MCF 10A (cell line): ENCODE results near the gene NR3C2. TPM values are rescaled to one million over a fixed set of nuclear protein-coding genes. Genes with fewer than 3 reads are reported as not detected.

Experiments
- BruUV-seq: library from RNA; stranded (reverse); fragments of 400-500 nt; replicated peaks from 2 replicates; lab custom pipeline; 2021; lab: Mats Ljungman, UMichigan
- CTCF ChIA-PET: fragments of 300-600 bp; sonication (Branson Sonifier 250); formaldehyde crosslinking; extraction: SDS; loops from one replicate; lab custom pipeline; 2021; ENCODE audit warnings: antibody characterized with exemption, inconsistent platforms; lab: Yijun Ruan, JAX
- POLR2A ChIA-PET: fragments of 300-600, 350-650 bp; sonication (Branson Sonifier 250); formaldehyde crosslinking; extraction: SDS; loops from one replicate; lab custom pipeline; 2020; ENCODE audit warnings: antibody characterized with exemption, inconsistent platforms; lab: Yijun Ruan, JAX
- DNase-seq: peaks from one replicate; pipeline ENCODE4 v3.0.0-alpha.2; 2018; ENCODE audit not compliant: unreplicated experiment
- H3K27ac Mint-ChIP-seq: one replicate; pipeline ENCODE4 v1.8.0; 2022; ENCODE audit warnings: mild to moderate bottlenecking, low read depth, mixed read lengths; ENCODE audit not compliant: unreplicated experiment
- H3K27me3 Mint-ChIP-seq: one replicate; pipeline ENCODE4 v1.8.0; 2022; ENCODE audit warnings: mixed read lengths; ENCODE audit not compliant: insufficient read depth, unreplicated experiment
- H3K36me3 Mint-ChIP-seq: one replicate; pipeline ENCODE4 v1.8.0; 2022; ENCODE audit warnings: mild to moderate bottlenecking, moderate library complexity, mixed read lengths; ENCODE audit not compliant: insufficient read depth, unreplicated experiment
- H3K4me1 Mint-ChIP-seq: one replicate; pipeline ENCODE4 v1.8.0; 2022; ENCODE audit warnings: mixed read lengths; ENCODE audit not compliant: insufficient read depth, unreplicated experiment
- H3K4me3 Mint-ChIP-seq: one replicate; pipeline ENCODE4 v1.8.0; 2022; ENCODE audit warnings: mild to moderate bottlenecking, moderate library complexity, mixed read lengths; ENCODE audit not compliant: unreplicated experiment
- H3K9me3 Mint-ChIP-seq: one replicate; pipeline ENCODE4 v1.8.0; 2022; ENCODE audit warnings: mixed read lengths; ENCODE audit not compliant: unreplicated experiment
- intact Hi-C: fragments of 100-400 bp; cut with micrococcal nuclease; formaldehyde crosslinking; loops from 2 replicates; pipeline ENCODE4 v1.14.1; 2022
- total RNA-seq: library from RNA; stranded (reverse); gene quantifications from 2 replicates; pipeline ENCODE4 v1.2.3, GENCODE V29; 2022
- TF ChIP-seq, protein P1 (sequence below): fragments of 200-600 bp; IDR thresholded peaks from one replicate; pipeline ENCODE4 v1.8.0; 2022; ENCODE audit warnings: antibody characterized with exemption, mild to moderate bottlenecking; ENCODE audit not compliant: unreplicated experiment

NR3C2 gene
- total RNA-seq, 1 experiment from 2014 or later = 0.21 TPM

DNA sequence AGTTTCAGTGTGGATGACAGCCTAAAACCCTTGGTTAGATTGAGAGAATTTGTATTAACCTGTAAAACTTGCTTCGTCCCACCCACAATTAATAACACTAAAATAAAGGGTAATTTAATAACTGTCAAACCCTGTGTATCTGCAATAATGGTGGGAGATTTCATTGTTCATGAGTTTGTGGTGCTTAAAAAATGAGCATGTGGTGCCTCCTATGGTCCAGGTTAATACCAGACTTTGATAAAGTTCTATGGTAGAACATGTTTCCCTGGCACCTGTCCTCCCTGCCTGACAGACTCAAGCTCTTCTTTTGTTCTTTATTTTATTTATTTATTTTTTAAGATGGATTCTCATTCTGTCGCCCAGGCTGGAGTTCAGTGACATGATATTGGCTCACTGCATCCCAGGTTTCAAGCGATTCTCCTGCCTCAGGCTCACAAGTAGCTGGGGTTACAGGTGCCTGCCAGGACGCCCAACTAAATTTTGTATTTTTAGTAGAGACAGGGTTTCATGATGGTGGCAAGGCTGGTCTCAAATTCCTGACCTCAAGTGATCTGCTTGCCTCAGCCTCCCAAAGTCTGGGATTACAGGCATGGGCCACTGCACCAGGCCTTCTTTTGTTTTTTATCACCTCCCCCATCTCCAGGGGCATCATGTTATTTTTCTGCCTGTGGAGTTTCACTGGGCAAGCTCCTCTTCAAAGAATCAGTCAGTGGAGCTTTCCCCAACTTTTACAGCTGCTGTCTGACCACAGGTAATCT is 289.2 kb downstream of the NR3C2 start:
- Mint-ChIP-seq H3K27ac (no peak overlapping the region), H3K27me3 (no peaks in the 10 kb centered on the region), H3K36me3 (no peaks in the 10 kb centered on the region), H3K4me3 (no peak overlapping the region), H3K4me1 (no peaks in the 10 kb centered on the region), H3K9me3 (no peaks in the 10 kb centered on the region)
- TF ChIP-seq, protein P1, sequence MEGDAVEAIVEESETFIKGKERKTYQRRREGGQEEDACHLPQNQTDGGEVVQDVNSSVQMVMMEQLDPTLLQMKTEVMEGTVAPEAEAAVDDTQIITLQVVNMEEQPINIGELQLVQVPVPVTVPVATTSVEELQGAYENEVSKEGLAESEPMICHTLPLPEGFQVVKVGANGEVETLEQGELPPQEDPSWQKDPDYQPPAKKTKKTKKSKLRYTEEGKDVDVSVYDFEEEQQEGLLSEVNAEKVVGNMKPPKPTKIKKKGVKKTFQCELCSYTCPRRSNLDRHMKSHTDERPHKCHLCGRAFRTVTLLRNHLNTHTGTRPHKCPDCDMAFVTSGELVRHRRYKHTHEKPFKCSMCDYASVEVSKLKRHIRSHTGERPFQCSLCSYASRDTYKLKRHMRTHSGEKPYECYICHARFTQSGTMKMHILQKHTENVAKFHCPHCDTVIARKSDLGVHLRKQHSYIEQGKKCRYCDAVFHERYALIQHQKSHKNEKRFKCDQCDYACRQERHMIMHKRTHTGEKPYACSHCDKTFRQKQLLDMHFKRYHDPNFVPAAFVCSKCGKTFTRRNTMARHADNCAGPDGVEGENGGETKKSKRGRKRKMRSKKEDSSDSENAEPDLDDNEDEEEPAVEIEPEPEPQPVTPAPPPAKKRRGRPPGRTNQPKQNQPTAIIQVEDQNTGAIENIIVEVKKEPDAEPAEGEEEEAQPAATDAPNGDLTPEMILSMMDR = peak; percentile 20
- peak; percentile 6 for DNase-seq
- ChIA-PET CTCF (no interaction called here), POLR2A (no interaction called here)
- intact Hi-C loops = loop anchor here (1.0 to 5.0 kb wide), 2 partner anchors 171 to 228 kb away; no protein-coding TSS in a partner anchor
- no TSS peak for BruUV-seq

DNA sequence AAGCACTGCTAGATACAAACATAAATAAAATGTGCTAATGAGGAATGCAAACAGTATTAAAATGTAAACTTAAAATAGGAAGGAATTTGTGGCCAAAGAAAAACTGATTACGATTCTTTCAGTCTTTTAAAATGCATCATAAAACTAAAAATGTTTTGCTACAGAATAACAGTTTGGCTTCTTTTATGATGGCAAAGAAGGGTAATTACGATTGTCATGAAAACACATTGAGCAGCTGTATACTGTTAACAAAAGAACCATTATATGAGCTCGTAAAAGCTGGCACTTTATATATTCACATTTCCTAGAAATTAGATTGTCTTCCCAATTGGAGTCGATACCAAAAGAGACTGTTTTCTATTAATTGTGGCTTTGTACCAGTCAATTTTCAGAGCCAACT is 290.4 kb downstream of the NR3C2 start:
- ChIA-PET POLR2A (interaction anchor here (0.5 kb wide), 1 partner anchor 109 kb away, joined by 4 read pairs; no protein-coding TSS in a partner anchor), CTCF (no interaction called here)
- no TSS peak for BruUV-seq
- Mint-ChIP-seq H3K36me3 (no peaks in the 10 kb centered on the region), H3K27ac (no peak overlapping the region), H3K4me1 (no peaks in the 10 kb centered on the region), H3K9me3 (no peaks in the 10 kb centered on the region), H3K4me3 (no peak overlapping the region), H3K27me3 (no peaks in the 10 kb centered on the region)
- no peak for DNase-seq
- intact Hi-C loops = loop anchor here (5.0 kb wide), 1 partner anchor 170 kb away; no protein-coding TSS in a partner anchor
- TF ChIP-seq, protein P1 = no peak

DNA sequence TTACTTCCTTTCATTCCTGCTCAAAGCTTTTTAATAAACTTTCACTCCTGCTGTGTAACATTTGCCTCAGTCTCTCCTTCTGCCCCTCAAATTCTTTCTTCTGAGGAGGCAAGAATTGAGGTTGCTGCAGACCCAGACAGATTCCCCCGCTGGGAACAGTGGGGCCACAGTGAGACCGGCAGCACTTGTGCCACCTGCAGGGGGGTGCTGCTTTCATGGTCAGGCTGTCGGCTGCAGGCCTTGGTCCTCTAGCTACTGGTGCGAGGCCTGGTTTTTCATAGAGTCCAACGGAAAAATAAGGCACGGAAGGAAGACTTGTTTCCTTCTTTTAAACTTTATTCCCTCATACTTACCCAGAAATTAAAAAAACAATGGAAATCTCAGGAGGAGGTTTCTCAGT is 296.7 kb downstream of the NR3C2 start:
- CTCF ChIA-PET = no interaction called here
- H3K27ac Mint-ChIP-seq = no peak overlapping the region
- intact Hi-C loops = no loop called here

DNA sequence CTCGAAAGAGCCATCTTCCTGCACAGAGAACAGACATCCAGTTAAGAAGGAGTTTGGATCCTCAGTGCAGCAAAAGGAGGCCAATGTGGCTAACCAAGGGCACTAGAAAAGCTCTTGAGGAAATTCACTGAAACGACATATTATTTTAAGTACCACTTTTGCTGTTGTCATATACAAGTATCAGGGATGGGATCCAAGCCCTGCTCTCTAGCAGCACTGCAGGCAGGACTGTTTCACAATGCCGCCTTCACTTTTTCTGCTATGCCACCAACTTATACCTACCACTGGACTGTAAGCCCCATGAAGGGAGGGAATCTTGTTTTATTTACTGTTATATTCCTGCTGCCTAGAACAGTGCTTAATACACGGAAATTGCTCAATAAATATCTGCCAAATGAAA is 299.0 kb downstream of the NR3C2 start:
- H3K4me3 Mint-ChIP-seq = no peak overlapping the region
- intact Hi-C loops = no loop called here
- ChIA-PET CTCF (no interaction called here), POLR2A (no interaction called here)
- no peak overlapping the region for H3K27ac Mint-ChIP-seq
- DNase-seq = no peak
- no peaks in the 10 kb centered on the region for H3K9me3 Mint-ChIP-seq
- no peaks in the 10 kb centered on the region for H3K36me3 Mint-ChIP-seq
- TF ChIP-seq, protein P1 = no peak
- H3K4me1 Mint-ChIP-seq = no peaks in the 10 kb centered on the region
- BruUV-seq = no TSS peak
- no peaks in the 10 kb centered on the region for H3K27me3 Mint-ChIP-seq

More for the DNA sequence above, 296.7 kb downstream of the NR3C2 start:
- Mint-ChIP-seq H3K9me3 (no peaks in the 10 kb centered on the region), H3K4me3 (no peak overlapping the region), H3K4me1 (no peaks in the 10 kb centered on the region), H3K36me3 (no peaks in the 10 kb centered on the region), H3K27me3 (no peaks in the 10 kb centered on the region)
- POLR2A ChIA-PET = no interaction called here
- TF ChIP-seq, protein P1 = no peak
- no peak for DNase-seq
- BruUV-seq = no TSS peak
